Activated CD4-positive, alpha-beta memory T cell treated with anti-CD3 and anti-CD28 coated beads for 36 hours (primary cell): ENCODE measurements around the gene POLR3C. TPM values are rescaled to one million over a fixed set of nuclear protein-coding genes. Genes with fewer than 3 reads are reported as not detected.
"Not testable (repeated sequence)": the region's sequence is repeated elsewhere in the genome, so short reads cannot be mapped to it uniquely, and the experiment has no call there.

ENCODE experiments used
- CTCF ChIA-PET: fragments of 350-600 bp; sonication (Branson Sonifier 250); formaldehyde crosslinking; loops from one replicate; lab custom pipeline; 2021; ENCODE audit warnings: antibody characterized with exemption, inconsistent platforms; lab: Charles Lee
- POLR2A ChIA-PET: fragments of 350-600 bp; sonication (Branson Sonifier 250); formaldehyde crosslinking; loops from one replicate; lab custom pipeline; 2021; ENCODE audit warnings: antibody characterized with exemption; lab: Charles Lee
- DNase-seq: peaks from one replicate; pipeline ENCODE4 v3.0.0-alpha.2; 2020
- H3K27ac Mint-ChIP-seq: one replicate; pipeline ENCODE4 v1.8.0; 2021; ENCODE audit warnings: mixed read lengths
- H3K27me3 Mint-ChIP-seq: one replicate; pipeline ENCODE4 v1.8.0; 2021; ENCODE audit warnings: mixed read lengths
- H3K36me3 Mint-ChIP-seq: one replicate; pipeline ENCODE4 v1.8.0; 2021; ENCODE audit warnings: mixed read lengths
- H3K4me1 Mint-ChIP-seq: one replicate; pipeline ENCODE4 v1.8.0; 2021; ENCODE audit warnings: low read depth, mixed read lengths
- H3K4me3 Mint-ChIP-seq: one replicate; pipeline ENCODE4 v1.8.0; 2021; ENCODE audit warnings: mild to moderate bottlenecking, mixed read lengths
- H3K9me3 Mint-ChIP-seq: one replicate; pipeline ENCODE4 v1.8.0; 2021; ENCODE audit warnings: mixed read lengths
- intact Hi-C: fragments of 100-400 bp; cut with micrococcal nuclease; formaldehyde crosslinking; loops from one replicate; pipeline ENCODE4 v1.15.1; 2023
- total RNA-seq, 2 experiments: library from RNA; stranded (reverse); gene quantifications; one replicate each; pipeline ENCODE4 v1.2.3, GENCODE V29; 2021

Gene POLR3C
- total RNA-seq, 2 experiments from 2014 or later = 27.3 to 28.9 TPM

GRCh38 chr1:145826030-145826429 lies 2.0 kb downstream of the POLR3C start:
- intact Hi-C loops = loop anchor here (5.0 kb wide), 4 partner anchors 44 to 171 kb away; partner anchors contain the start of genes LIX1L, PEX11B and TXNIP
- H3K9me3 Mint-ChIP-seq = no peaks in the 10 kb centered on the region
- no peak overlapping the region for H3K4me3 Mint-ChIP-seq
- no peak overlapping the region for H3K27ac Mint-ChIP-seq
- peaks cover 50% of the 10 kb centered on the region for H3K4me1 Mint-ChIP-seq
- no peaks in the 10 kb centered on the region for H3K27me3 Mint-ChIP-seq
- ChIA-PET CTCF (interaction anchor here (0.7 to 16.5 kb wide), 3 partner anchors 21 to 106 kb away, joined by 3 to 154 read pairs (median 4); partner anchors contain the start of gene NUDT17), POLR2A (interaction anchor here (0.9 to 3.6 kb wide), 3 partner anchors 13 to 226 kb away, joined by 3 to 14 read pairs (median 4); partner anchors contain the start of gene NUDT17)
- H3K36me3 Mint-ChIP-seq = peaks cover 46% of the 10 kb centered on the region
- DNase-seq = no peak

GRCh38 chr1:145827966-145828365 lies 4.0 kb downstream of the POLR3C start:
- ChIA-PET POLR2A (interaction anchor here (1.1 to 3.6 kb wide), 4 partner anchors 9 to 132 kb away, joined by 4 to 14 read pairs (median 6); partner anchors contain the start of genes NUDT17 and PIAS3), CTCF (interaction anchor here (0.7 to 16.5 kb wide), 3 partner anchors 19 to 190 kb away, joined by 3 to 154 read pairs (median 3); partner anchors contain the start of gene NUDT17)
- intact Hi-C loops = loop anchor here (5.0 kb wide), 4 partner anchors 46 to 169 kb away; partner anchors contain the start of genes LIX1L, PEX11B and TXNIP
- Mint-ChIP-seq H3K27me3 (no peaks in the 10 kb centered on the region), H3K9me3 (no peaks in the 10 kb centered on the region), H3K36me3 (peaks cover 55% of the 10 kb centered on the region), H3K4me1 (peaks cover 43% of the 10 kb centered on the region), H3K4me3 (peak overlapping the region; percentile 17), H3K27ac (peak overlapping the region; percentile 87)
- no peak for DNase-seq

DNA sequence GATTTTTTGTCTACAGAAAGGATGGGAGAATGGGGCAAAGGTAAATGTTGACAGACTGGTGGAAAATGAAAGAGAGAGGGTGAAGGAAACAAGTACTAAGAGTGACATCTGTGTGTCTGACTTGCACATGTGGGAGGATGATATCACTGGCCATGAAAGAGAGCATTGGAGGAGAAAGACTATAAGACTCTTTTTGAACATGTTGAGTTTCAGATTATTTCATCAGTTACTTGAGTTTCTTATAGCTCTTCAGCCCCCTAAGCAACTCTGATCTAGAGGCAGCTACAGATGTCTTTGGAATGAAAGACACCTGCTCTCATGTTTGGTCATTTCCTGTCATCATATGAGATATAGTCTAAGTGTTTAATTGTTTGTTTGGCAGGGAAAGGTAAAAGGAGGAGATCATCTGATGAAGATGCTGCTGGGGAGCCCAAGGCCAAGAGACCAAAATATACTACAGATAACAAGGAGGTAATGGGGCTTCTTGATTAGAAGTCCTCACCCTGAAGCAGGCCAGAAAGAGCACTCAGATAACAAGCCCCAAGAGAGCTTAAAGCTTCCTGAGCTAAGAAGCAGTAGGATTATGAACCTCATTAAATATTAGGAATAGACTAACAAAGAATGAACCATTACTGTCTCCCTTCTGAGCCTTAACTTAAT lies 4.5 kb downstream of the POLR3C start:
- POLR2A ChIA-PET = interaction anchor here (1.5 to 3.6 kb wide), 3 partner anchors 8 to 31 kb away, joined by 4 to 14 read pairs (median 8); partner anchors contain the start of genes NUDT17 and PIAS3
- H3K27ac Mint-ChIP-seq = peak overlapping the region; percentile 87
- H3K27me3 Mint-ChIP-seq = no peaks in the 10 kb centered on the region
- CTCF ChIA-PET = interaction anchor here (0.7 to 16.5 kb wide), 4 partner anchors 18 to 189 kb away, joined by 3 to 154 read pairs (median 4); partner anchors contain the start of gene NUDT17
- no peak for DNase-seq
- H3K9me3 Mint-ChIP-seq = no peaks in the 10 kb centered on the region
- peak overlapping the region; percentile 17 for H3K4me3 Mint-ChIP-seq
- H3K4me1 Mint-ChIP-seq = peaks cover 43% of the 10 kb centered on the region
- peaks cover 60% of the 10 kb centered on the region for H3K36me3 Mint-ChIP-seq
- intact Hi-C loops = loop anchor here (5.0 kb wide), 4 partner anchors 46 to 169 kb away; partner anchors contain the start of genes LIX1L, PEX11B and TXNIP

DNA sequence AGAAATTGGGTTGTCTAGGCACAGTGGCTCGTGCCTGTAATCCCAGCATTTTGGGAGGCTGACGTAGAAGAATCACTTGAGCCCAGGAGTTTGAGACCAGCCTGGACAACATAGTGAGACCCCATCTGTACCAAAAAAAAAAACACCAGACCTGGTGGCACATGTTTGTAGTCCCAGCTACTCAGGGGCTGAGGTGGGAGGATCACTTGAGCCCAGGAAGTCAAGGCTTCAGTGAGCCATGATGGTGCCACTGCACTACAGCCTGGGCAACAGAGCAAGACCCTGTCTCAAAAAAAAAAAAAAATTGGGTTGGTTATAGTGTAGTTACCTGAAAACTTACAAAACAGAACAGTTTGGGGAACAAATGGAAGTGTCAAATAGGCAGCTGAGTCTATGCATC lies 6.8 kb downstream of the POLR3C start:
- H3K27me3 Mint-ChIP-seq, POLR2A ChIA-PET, intact Hi-C loops, H3K9me3 Mint-ChIP-seq, H3K27ac Mint-ChIP-seq, H3K4me3 Mint-ChIP-seq, DNase-seq: not testable (repeated sequence)
- Mint-ChIP-seq H3K36me3 (peaks cover 58% of the 10 kb centered on the region), H3K4me1 (peaks cover 34% of the 10 kb centered on the region)
- CTCF ChIA-PET = interaction anchor here (16.5 kb wide), 1 partner anchor 16 kb away, joined by 154 read pairs; the partner anchor contains the start of gene NUDT17

DNA sequence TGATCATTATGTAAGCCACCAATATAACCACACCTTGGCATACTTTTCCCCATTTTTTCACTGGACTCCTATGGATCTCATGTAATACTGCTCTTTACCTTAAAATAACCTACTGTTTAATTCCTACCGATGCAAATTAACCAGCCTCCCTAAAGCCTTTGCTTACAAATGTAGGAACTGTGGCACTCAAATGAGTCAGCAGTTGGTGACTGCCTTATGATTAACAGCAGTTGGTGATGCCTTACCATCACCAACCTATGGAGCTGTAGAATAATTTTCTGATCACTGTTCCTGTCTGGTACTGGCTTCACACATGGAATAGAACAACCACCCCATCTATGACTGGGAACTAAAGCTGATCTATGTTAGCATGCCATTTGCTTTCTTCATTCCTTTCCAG lies 13.7 kb downstream of the POLR3C start:
- ChIA-PET POLR2A (interaction anchor here (1.1 kb wide), 1 partner anchor 21 kb away, joined by 3 read pairs; the partner anchor contains the start of gene PIAS3), CTCF (interaction anchor here (1.3 to 16.5 kb wide), 2 partner anchors 9 to 55 kb away, joined by 3 to 154 read pairs; partner anchors contain the start of gene NUDT17)
- Mint-ChIP-seq H3K9me3 (no peaks in the 10 kb centered on the region), H3K4me1 (no peaks in the 10 kb centered on the region), H3K4me3 (no peak overlapping the region), H3K36me3 (peaks cover 42% of the 10 kb centered on the region), H3K27ac (no peak overlapping the region), H3K27me3 (no peaks in the 10 kb centered on the region)
- intact Hi-C loops = no loop called here
- DNase-seq = no peak

- DNase-seq = no peak
- no peaks in the 10 kb centered on the region for H3K27me3 Mint-ChIP-seq
- H3K36me3 Mint-ChIP-seq = peaks cover 24% of the 10 kb centered on the region
- ChIA-PET CTCF (interaction anchor here (0.6 to 9.4 kb wide), 4 partner anchors 12 to 192 kb away, joined by 3 to 154 read pairs (median 7); partner anchors contain the start of genes POLR3C and RNF115), POLR2A (no interaction called here)
- H3K27ac Mint-ChIP-seq = no peak overlapping the region
- intact Hi-C loops = no loop called here
- H3K4me1 Mint-ChIP-seq = peaks cover 11% of the 10 kb centered on the region
- no peaks in the 10 kb centered on the region for H3K9me3 Mint-ChIP-seq
- H3K4me3 Mint-ChIP-seq = no peak overlapping the region
Measured at GRCh38 chr1:145843031-145843430, 19.0 kb downstream of the POLR3C start.

- Mint-ChIP-seq H3K36me3 (peaks cover 16% of the 10 kb centered on the region), H3K27ac (no peak overlapping the region), H3K4me1 (peaks cover 11% of the 10 kb centered on the region), H3K27me3 (no peaks in the 10 kb centered on the region), H3K9me3 (no peaks in the 10 kb centered on the region), H3K4me3 (no peak overlapping the region)
- POLR2A ChIA-PET = interaction anchor here (0.6 to 2.6 kb wide), 5 partner anchors 13 to 82 kb away, joined by 3 to 19 read pairs (median 4); partner anchors contain the start of genes PIAS3, POLR3C, RBM8A and RNF115
- CTCF ChIA-PET = interaction anchor here (0.6 to 9.4 kb wide), 48 partner anchors 13 to 192 kb away, joined by 3 to 158 read pairs (median 6); partner anchors contain the start of genes ANKRD34A, ANKRD35, HJV and ITGA10
- intact Hi-C loops = no loop called here
- no peak for DNase-seq
Measured at GRCh38 chr1:145845144-145845513, 21.1 kb downstream of the POLR3C start.

DNA sequence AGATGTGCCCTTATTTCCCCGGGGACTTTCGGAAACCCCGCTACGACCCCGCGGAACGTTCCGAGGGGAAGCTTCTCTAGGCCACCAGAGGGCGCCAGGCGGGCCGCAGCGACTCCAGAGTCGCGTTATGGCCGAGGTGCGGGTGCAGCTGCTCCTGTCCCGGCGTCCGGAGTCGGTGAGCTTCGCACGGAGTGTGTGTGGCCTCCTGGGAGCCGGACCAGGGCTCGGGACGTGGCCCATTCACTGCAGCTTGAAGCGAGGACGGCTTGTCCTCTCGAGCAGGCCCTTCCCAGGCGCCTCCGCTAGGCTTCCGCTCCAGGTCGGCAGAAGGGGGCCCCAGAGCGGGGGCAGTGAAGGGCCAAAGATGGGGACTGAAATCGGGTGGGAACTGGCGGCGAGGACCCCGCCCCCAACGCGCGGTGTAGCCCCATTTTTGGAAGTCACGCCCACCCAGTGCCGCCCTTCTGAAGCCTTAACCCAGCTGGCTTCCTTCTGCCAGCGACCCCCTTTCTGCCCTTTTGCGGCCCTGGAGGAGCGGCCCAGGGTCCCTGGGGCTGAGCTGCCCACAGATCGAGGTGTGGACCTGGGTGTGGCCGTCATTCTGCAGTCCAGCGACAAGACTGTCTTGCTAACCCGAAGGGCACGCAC lies 21.6 kb downstream of the POLR3C start, which contains the start of gene NUDT17:
TSS of gene NUDT17 (plus strand) at position 117 of the 648 bp plus-strand sequence. CDS start at position 128, 11 bp downstream.
- Mint-ChIP-seq H3K9me3 (no peaks in the 10 kb centered on the region), H3K27me3 (no peaks in the 10 kb centered on the region), H3K27ac (peak within 1 kb of the TSS; percentile 12), H3K4me3 (no peak within 1 kb of the TSS), H3K36me3 (peaks cover 15% of the 10 kb centered on the region), H3K4me1 (peaks cover 11% of the 10 kb centered on the region)
- intact Hi-C loops = loop anchor here (1.0 kb wide), 1 partner anchor 168 kb away; no protein-coding TSS in a partner anchor
- CTCF ChIA-PET = interaction anchor here (0.6 to 9.4 kb wide), 49 partner anchors 12 to 380 kb away, joined by 3 to 158 read pairs (median 6); partner anchors contain the start of genes ANKRD34A, ANKRD35, HJV and ITGA10
- peak; percentile 80 for DNase-seq
- POLR2A ChIA-PET = interaction anchor here (0.6 to 2.6 kb wide), 7 partner anchors 9 to 82 kb away, joined by 3 to 19 read pairs (median 4); partner anchors contain the start of genes PIAS3, POLR3C, RBM8A and RNF115

DNA sequence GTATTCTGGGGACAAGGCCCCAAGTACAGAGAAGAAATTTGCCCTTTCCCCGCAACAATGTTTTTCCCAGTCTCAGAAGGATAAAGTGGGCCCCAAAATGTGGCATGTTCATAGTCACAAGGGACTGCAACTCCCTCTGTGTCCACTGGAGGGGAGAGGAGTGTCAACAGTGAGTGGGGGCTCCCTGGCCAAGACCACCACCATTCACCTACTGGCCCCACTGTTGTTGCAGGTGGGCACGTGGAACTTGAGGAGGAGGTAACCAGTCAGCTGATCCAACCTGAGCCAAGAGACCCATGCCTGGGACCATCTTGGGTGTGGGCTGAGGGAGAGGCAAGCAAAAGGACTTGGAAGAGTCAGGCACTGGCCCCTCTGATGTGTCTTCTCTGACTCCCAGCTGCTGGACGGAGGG lies 22.2 kb downstream of the POLR3C start:
- Mint-ChIP-seq H3K36me3 (peaks cover 10% of the 10 kb centered on the region), H3K4me3 (no peak overlapping the region), H3K27me3 (no peaks in the 10 kb centered on the region), H3K27ac (peak overlapping the region; percentile 12), H3K9me3 (no peaks in the 10 kb centered on the region), H3K4me1 (peaks cover 11% of the 10 kb centered on the region)
- POLR2A ChIA-PET = interaction anchor here (0.6 to 2.6 kb wide), 4 partner anchors 9 to 81 kb away, joined by 3 to 19 read pairs (median 9); partner anchors contain the start of genes PIAS3 and RBM8A
- DNase-seq = peak; percentile 53
- CTCF ChIA-PET = interaction anchor here (0.9 to 9.4 kb wide), 28 partner anchors 12 to 381 kb away, joined by 3 to 158 read pairs (median 9); partner anchors contain the start of genes ANKRD35, ITGA10, LIX1L and PIAS3
- intact Hi-C loops = loop anchor here (1.0 kb wide), 1 partner anchor 167 kb away; no protein-coding TSS in a partner anchor

- no peak overlapping the region for H3K27ac Mint-ChIP-seq
- POLR2A ChIA-PET = interaction anchor here (2.1 to 2.8 kb wide), 2 partner anchors 9 to 11 kb away, joined by 7 to 13 read pairs; partner anchors contain the start of gene PIAS3
- peaks cover 6% of the 10 kb centered on the region for H3K36me3 Mint-ChIP-seq
- H3K9me3 Mint-ChIP-seq = no peaks in the 10 kb centered on the region
- intact Hi-C loops = no loop called here
- no peaks in the 10 kb centered on the region for H3K27me3 Mint-ChIP-seq
- H3K4me3 Mint-ChIP-seq = no peak overlapping the region
- no peak for DNase-seq
- peaks cover 11% of the 10 kb centered on the region for H3K4me1 Mint-ChIP-seq
- CTCF ChIA-PET = interaction anchor here (1.1 to 9.4 kb wide), 10 partner anchors 10 to 167 kb away, joined by 3 to 158 read pairs (median 29); partner anchors contain the start of genes ITGA10, PIAS3, POLR3C and RNF115
Measured at GRCh38 chr1:145847827-145848226, 23.8 kb downstream of the POLR3C start.
